HG02885 (cell line): ENCODE data around the gene MET.
"Not testable (repeated sequence)": the region's sequence is repeated elsewhere in the genome, so short reads cannot be mapped to it uniquely, and the experiment has no call there.

Experiments
- ATAC-seq: cut with Tn5 transposase; IDR thresholded peaks from one replicate; pipeline ENCODE4 v1.9.1; 2021; ENCODE audit warnings: mild to moderate bottlenecking; ENCODE audit not compliant: unreplicated experiment, poor library complexity

Gene MET

DNA sequence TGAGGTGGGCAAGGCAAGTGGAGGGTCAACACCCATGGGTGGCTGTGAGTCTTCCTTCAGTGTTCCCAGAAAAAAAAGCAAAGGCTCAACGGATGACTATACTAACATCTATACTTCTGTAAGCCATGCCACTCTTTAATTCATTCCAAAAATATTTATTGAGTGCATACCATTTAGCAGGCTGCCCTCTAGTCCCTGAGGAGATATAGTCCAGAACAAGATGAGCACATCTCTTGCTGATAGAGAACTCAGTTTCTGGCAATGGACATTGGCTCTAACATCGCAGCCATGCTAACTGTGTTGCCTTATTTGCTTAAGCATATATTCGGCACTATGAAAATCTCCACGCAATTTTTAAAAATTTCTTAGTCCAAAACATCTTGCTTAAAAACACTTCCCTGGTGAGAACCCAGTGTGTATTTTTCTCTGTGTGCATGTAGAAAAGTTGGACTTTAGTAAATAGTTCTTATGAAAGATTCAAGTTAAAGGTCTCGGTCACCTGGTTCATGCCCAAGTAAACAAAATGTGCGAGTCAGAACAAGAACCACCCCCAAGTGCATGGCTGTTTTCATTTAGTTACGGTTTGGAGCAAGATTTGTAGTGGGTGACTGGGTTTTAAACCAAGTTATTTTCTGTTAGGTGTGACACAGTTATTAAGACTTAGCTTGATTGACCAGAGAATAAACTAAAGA, 69.8 kb downstream of the MET start:
- ATAC-seq, result no peak

DNA sequence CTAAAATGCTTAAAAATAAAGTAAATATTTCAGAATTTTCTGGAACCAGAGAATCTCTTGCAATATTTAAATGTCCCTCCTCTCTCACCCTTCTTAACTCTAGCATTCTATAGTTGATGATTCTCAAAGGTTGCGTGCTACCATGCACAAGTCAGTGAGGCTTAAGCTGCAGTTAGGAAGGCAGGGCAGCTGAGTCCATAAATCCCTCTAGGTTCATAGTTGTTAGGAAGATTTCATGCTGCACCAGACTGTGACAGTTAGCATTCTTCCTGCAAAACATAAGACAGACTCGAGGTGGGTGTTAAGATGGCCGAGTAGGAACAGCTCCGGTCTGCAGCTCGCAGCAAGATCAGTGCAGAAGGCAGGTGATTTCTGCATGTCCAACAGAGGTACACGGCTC, 70.6 kb downstream of the MET start:
- no peak for ATAC-seq

DNA sequence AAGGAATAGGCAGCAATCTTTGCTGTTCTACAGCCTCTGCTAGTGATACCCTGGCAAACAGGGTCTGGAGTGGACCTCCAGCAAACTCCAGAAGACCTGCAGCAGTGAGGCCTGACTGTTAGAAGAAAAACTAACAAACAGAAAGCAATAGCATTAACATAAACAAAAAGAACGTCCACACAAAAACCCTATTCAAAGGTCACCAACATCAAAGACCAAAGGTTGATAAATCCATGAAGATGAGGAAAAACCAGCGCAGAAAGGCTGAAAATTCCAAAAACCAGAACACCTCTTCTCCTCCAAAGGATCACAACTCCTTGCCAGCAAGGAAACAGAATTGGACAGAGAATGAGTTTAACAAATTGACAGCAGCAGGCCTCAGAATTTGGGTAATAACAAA, 71.8 kb downstream of the MET start:
- ATAC-seq, result not testable (repeated sequence)

DNA sequence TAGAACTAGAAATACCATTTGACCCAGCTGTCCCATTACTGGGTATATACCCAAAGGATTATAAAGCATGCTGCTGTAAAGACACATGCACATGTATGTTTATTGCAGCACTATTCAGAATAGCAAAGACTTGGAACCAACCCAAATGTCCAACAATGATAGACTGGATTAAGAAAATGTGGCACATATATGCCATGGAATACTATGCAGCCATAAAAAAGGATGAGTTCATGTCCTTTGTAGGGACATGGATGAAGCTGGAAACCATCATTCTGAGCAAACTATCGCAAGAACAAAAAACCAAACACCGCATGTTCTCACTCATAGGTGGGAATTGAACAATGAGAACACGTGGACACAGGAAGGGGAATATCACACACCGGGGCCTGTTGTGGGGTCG, 74.4 kb downstream of the MET start:
- not testable (repeated sequence) for ATAC-seq

DNA sequence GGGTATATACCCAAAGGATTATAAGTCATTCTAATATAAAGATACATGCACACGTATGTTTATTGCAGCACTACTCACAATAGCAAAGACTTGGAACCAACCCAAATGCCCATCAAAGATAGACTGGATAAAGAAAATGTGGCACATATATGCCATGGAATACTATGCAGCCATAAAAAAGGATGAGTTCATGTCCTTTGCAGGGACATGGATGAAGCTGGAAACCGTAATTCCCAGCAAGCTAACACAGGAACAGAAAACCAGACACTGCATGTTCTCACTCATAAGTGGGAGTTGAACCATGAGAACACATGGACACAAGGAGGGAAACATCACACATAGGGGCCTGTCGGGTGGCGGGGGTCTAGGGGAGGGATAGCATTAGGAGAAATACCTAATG, 79.1 kb downstream of the MET start:
- not testable (repeated sequence) for ATAC-seq

DNA sequence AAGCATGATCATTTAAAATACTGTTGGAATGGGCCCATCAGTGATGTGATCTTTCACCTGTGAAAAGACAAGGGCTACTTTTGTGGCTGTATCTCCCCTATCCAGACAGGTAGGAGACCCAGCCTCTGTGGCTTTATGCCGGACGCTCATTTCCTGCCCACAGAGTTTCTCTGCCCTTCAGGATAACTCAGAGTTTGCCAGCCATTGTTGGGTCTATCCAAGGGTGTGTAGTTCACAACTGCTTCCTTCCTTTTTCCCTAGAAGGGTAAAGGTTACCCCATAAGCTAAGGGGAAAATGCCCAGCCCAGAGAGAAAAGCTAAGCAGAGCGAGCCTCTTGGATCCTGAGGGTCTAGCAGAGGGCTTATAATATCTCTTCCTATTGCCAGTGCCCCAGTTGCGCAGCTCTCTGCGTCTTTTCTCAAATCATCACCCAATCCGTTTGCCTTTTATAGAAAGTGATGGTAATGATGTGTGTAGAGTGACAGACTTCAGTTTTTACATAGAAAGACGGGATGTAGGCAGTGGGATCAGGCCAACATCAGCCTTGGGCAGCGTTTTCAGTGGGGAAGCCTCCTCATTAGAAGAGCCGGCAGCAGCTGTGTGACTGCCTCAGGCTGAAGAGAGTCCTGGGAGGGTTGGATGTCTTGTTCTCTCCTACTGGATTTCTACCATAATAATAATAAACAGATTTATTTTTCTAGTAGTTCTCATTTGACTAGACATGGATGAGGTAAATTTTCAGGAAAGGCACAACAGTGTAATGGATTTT, 80.5 kb downstream of the MET start:
- no peak for ATAC-seq

DNA sequence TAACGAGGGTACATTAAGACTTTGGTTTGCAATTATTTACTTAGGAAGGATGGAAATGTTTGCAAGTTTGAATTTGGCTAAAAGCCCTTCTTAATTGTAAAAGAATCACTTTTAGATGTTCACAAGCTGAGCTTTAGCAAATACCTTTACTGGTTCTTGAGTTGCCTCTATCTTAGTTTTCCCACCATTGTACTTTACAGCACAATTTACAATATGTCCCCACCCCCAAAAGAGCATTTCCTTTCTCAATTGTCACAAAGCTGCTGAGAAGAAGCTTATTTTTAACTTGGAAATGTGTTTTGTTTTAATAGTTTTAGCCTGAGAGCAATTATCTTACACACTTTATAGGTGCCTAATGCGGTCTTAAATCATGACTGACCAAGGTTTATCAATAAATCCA, 81.1 kb downstream of the MET start:
- no peak for ATAC-seq

DNA sequence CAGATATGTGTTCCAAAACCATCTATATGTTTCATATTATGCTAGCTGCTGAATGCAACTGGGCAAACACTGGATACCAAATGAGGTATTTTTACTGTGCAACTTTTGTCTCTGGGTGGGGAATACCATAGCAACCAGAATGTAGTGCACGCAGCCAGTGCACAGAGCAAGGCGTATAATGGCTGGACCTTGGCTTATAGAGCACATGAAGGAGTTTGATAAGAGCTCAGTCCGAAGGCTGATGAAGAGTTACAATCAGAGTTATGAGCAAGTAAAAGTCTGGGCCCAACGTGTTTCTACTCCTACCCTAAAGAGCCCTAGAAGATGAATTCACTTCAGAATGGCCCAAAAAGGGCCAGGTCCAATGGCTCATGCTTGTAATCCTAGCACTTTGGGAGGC, 82.2 kb downstream of the MET start:
- ATAC-seq, result no peak

DNA sequence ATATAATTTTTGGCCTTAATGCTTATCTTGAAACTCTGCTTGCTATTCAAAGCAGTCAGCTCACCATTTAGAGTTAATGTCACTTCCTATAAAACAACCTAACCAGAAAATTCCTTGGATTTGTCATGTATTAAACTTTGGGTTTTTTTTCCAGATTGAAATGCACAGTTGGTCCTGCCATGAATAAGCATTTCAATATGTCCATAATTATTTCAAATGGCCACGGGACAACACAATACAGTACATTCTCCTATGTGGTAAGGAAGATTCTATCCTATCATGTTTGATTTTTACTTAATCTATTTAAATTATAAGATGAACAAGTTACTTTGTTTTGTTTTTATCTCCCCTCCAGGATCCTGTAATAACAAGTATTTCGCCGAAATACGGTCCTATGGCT, 85.3 kb downstream of the MET start:
- ATAC-seq, result no peak

DNA sequence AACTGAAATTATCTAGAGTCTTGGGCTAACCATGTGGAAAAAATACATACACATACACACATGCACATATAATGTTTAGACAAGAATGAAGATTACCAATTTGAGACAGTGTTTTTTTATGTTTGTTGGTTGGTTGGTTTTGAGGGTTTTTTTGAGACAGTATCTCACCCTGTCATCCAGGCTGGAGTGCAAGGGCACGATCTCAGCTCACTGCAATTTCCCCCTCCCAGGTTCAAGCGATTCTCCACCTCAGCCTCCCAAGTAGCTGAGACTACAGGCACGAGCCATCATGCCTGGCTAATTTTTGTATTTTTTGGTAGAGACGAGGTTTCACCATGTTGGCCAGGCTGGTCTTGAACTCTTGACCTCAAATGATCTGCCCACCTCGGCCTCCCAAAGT, 87.6 kb downstream of the MET start:
- ATAC-seq, result not testable (repeated sequence)

DNA sequence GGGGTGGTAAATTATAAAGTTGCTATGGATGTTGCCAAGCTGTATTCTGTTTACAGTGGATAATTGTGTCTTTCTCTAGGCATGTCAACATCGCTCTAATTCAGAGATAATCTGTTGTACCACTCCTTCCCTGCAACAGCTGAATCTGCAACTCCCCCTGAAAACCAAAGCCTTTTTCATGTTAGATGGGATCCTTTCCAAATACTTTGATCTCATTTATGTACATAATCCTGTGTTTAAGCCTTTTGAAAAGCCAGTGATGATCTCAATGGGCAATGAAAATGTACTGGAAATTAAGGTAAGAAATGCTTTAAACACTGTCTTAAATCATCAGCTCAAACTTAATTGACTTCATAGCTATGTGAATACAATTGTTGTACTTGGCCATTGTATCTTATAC, 91.0 kb downstream of the MET start:
- ATAC-seq, result no peak

DNA sequence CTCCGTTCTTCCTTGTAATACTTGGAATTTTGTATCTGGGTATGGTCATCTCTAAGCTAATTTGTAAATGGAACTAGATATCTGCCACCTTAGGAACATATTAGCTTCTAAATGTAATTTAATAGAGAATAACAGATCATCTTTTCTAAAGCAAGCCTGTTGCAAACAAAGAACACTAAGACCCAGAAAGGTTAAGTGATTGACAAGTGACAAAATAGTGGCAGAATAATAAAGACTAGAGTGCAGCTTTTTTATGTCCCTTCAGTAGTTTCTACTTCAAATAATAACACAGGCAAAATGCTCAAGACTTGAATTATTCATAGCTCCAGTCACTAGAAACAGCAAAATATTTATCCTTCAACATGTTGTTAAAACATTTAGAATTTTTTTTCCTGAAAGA, 91.7 kb downstream of the MET start:
- no peak for ATAC-seq

DNA sequence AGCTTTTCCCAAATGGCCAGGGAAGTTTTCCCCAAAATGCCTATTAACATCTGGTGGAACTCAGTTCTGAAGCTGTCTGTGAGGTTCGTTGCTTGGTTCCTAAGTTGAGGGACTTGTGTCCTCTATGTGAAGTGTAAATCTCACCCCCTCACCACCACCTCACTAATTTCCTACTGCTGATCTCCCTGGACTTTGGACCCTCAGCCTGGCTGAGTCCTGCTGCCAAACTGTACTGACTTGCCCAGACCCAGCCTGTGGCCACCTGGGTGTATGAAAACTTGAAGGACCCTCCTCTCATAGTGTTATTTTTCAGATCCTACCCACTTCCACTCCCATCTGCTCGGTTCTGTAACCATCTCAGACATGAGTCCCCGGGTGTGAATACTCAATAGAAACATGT, 94.9 kb downstream of the MET start:
- ATAC-seq, result no peak

DNA sequence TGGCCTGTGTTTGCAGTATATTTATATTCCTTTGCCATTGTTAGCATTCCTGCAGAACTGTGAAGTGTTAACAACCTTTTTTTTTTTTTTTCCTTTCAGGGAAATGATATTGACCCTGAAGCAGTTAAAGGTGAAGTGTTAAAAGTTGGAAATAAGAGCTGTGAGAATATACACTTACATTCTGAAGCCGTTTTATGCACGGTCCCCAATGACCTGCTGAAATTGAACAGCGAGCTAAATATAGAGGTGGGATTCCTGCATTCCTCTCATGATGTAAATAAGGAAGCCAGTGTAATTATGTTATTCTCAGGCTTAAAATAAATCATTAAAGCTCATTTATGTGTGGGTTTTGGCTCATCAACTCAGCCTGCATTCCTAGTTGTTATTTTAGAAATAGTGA, 97.5 kb downstream of the MET start:
- no peak for ATAC-seq

DNA sequence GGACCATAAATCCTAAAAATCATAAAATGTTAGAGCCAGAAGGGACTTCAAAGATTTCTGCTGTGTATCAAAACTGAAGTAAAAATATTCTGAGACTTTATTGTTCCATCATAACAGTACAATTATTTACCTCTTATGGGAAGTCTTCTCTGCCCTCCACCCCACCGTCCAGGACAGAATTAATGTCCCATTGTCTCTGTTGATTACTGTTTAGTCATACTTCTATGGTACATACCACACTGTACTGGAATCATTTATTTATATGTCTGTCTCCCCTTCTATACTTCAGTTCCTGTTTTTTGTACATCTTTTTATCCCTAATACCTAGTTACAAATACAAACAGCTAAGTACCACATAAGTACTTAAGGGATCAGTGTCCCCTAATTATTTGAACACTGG, 98.9 kb downstream of the MET start:
- ATAC-seq, result no peak

DNA sequence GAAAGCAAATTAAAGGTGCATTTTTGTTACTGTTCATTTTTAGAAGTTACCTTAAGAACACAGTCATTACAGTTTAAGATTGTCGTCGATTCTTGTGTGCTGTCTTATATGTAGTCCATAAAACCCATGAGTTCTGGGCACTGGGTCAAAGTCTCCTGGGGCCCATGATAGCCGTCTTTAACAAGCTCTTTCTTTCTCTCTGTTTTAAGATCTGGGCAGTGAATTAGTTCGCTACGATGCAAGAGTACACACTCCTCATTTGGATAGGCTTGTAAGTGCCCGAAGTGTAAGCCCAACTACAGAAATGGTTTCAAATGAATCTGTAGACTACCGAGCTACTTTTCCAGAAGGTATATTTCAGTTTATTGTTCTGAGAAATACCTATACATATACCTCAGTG, 99.6 kb downstream of the MET start:
- no peak for ATAC-seq

DNA sequence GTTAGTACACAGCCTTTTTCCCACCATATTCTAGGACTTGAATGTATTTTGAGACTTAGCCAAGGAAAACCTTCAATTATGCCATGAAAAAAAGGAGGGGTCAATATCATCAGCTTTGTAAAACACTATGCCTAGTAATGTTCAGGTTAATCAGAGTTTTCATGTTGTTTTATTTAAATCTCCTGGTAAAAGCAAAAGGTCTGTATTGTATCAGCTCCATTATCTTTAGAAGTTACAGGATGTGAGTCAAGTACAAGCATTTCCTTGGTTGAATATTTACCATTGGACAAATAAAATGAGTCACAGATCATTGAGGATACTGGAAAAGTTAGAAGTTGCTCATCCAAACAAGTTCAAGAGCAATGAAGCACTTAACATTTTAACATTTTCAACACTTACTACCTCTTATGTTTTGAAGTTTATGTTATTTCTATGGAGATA, 100.4 kb downstream of the MET start:
- ATAC-seq, result no peak

DNA sequence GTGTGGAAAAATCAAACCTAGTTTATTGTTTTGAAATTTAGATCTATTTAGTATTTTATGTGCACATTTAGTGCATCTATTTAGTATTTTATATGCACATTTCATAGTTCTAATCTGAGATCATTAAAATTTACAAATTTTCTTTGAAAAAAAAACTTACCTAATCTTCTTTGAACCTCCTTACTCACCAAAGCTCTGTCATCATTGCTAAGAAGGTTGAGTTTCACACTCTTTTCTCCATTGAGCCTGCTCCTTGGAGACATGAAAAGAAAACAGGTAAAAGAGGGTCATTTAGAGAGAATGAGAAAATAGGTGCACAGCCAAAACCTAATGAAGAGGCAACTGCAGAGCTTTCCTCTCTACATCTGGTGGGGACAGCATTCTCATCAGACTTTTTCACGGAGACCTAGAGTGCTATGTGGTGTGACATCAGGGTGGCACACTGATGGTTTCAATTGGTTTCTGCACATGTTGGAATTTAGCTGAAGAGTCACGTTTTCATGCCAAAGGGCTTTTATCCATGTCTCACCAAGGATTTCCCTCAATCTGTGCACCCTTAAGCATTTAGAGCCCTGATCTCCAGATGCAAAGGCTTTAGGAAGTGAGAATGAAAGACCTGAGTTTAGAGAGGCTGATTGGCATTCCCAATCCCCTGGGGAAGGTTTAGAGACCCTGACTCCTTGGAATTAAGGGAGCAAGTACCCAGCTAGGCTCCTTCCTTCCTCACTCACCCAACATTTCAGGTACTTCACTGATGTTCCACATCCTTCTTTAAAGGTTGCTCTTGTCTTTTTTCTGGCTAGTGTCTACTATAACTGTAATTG, 101.1 kb downstream of the MET start:
- ATAC-seq, result no peak

DNA sequence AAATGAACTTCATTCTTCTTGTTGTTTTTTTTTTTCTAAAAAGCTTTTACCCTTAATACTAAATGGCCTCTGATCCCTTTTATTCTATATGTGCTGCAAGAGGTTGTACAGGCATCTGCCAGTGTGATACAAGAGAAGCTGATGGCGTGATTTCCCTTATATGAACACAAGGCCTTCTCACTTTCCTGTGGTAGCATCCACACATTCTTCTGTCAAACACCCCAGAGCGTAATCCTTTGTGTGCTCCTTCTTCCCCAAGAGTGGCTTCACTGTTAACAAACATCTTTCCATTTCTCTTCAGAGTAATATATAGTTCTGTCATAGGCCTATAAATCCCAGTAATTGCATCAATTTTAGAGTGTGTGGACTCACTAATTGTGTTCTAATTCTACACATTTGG, 104.0 kb downstream of the MET start:
- no peak for ATAC-seq

DNA sequence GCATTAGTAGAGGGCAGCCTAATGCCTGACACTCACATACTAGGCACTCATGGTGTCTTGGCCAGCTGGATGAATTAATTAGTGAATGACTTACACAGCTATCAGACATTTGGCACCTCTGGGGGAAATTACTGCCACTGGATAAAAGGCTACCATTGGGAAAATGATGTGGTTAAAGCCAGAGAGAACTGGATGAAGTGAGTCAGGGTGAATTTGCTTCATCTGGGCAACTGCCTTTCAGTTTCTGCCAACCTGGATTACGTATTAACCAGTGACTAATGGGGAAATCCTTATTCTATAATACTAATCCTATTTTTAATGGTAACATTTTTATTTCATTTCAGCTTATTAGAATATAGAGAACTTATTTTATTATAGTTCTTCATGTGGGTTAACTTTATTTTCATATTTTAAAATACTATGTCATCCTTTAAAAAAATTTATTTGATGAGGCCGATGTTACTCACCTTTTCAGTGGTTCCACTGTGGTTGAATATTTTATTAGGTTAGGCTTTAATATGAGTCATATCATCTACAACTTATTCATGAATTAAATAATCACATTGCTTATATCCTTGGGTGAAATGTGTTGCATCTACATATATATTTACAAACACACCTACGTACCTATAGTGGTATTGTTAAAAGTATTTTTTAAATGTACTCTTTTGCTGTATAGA, 104.8 kb downstream of the MET start:
- no peak for ATAC-seq
